ENCODE measurements around the gene CIRBP. TPM values are rescaled to one million over a fixed set of nuclear protein-coding genes. Genes with fewer than 3 reads are reported as not detected.
A peak's percentile ranks its signal among the peaks of the same experiment; 100 is the strongest.

CIRBP gene
- total and polyA plus RNA-seq, 9 of the 15 experiments (the other 6 are each of a cell fraction or from before 2014, with no cell fraction given) = 20.5 to 327 (median 176) TPM

- TF ChIP-seq NFATC3 (IDR thresholded peaks at IDR 0.05) = no peak
- TF ChIP-seq, protein P1, sequence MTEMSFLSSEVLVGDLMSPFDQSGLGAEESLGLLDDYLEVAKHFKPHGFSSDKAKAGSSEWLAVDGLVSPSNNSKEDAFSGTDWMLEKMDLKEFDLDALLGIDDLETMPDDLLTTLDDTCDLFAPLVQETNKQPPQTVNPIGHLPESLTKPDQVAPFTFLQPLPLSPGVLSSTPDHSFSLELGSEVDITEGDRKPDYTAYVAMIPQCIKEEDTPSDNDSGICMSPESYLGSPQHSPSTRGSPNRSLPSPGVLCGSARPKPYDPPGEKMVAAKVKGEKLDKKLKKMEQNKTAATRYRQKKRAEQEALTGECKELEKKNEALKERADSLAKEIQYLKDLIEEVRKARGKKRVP (CRISPR knock-in tag; IDR thresholded peaks at IDR 0.05) = no peak
- TF ChIP-seq, protein P2, sequence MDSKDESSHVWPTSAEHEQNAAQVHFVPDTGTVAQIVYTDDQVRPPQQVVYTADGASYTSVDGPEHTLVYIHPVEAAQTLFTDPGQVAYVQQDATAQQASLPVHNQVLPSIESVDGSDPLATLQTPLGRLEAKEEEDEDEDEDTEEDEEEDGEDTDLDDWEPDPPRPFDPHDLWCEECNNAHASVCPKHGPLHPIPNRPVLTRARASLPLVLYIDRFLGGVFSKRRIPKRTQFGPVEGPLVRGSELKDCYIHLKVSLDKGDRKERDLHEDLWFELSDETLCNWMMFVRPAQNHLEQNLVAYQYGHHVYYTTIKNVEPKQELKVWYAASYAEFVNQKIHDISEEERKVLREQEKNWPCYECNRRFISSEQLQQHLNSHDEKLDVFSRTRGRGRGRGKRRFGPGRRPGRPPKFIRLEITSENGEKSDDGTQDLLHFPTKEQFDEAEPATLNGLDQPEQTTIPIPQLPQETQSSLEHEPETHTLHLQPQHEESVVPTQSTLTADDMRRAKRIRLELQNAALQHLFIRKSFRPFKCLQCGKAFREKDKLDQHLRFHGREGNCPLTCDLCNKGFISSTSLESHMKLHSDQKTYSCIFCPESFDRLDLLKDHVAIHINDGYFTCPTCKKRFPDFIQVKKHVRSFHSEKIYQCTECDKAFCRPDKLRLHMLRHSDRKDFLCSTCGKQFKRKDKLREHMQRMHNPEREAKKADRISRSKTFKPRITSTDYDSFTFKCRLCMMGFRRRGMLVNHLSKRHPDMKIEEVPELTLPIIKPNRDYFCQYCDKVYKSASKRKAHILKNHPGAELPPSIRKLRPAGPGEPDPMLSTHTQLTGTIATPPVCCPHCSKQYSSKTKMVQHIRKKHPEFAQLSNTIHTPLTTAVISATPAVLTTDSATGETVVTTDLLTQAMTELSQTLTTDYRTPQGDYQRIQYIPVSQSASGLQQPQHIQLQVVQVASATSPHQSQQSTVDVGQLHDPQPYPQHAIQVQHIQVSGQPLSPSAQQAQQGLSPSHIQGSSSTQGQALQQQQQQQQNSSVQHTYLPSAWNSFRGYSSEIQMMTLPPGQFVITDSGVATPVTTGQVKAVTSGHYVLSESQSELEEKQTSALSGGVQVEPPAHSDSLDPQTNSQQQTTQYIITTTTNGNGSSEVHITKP (IDR thresholded peaks at IDR 0.05; ENCODE audit: partially characterized antibody) = peak; percentile 8
- no peak for TF ChIP-seq ZNF449 (CRISPR knock-in tag; IDR thresholded peaks at IDR 0.05)
- TF ChIP-seq CREM (IDR thresholded peaks at IDR 0.05; ENCODE audit: low read depth) = no peak
- no peak for TF ChIP-seq ZNF277 (CRISPR knock-in tag; IDR thresholded peaks at IDR 0.05; ENCODE audit: borderline replicate concordance)
- TF ChIP-seq RBBP5 (IDR thresholded peaks at IDR 0.05; ENCODE audit: borderline replicate concordance, insufficient read depth, low read length, poor library complexity, severe bottlenecking) = no peak
- TF ChIP-seq ZBTB7A (IDR thresholded peaks at IDR 0.05; ENCODE audit: borderline replicate concordance, control insufficient read depth, low read depth, low read length) = peak; percentile 67; the same call in 1 of the 2 replicates
- TF ChIP-seq POLR2B (IDR thresholded peaks at IDR 0.05; ENCODE audit: low read depth, partially characterized antibody) = peak; percentile 14
- TF ChIP-seq ZNF143 (CRISPR knock-in tag; IDR thresholded peaks at IDR 0.05) = no peak
- TF ChIP-seq BHLHE40 (IDR thresholded peaks at IDR 0.05; ENCODE audit: low read length) = no peak
- no peak for TF ChIP-seq FOSL1 (tag; conservative IDR thresholded peaks at IDR 0.05)
- no peak for TF ChIP-seq PBX2 (CRISPR knock-in tag; IDR thresholded peaks at IDR 0.05; ENCODE audit: low read depth)
- no peak for TF ChIP-seq PBX2 (tag; conservative IDR thresholded peaks at IDR 0.05; ENCODE audit: low read depth)
- peak; percentile 66; the same call in 1 of the 2 replicates for TF ChIP-seq KDM2B (CRISPR knock-in tag; IDR thresholded peaks at IDR 0.05)
Observed at GRCh38 chr19:1249990-1250436, 19.1 kb upstream of the CIRBP start (continued).

Measured in K562 (cell line).